Activated CD8-positive, alpha-beta memory T cell treated with anti-CD3 and anti-CD28 coated beads for 48 hours (primary cell): ENCODE results near the gene KATNAL1.
"Not testable (repeated sequence)": the region's sequence is repeated elsewhere in the genome, so short reads cannot be mapped to it uniquely, and the experiment has no call there.

Source experiments
- DNase-seq, 3 experiments: peaks; one replicate each; pipeline ENCODE4 v3.0.0-alpha.2; 2020; ENCODE audit warnings: low read depth in 2 of 3, low spot score in 2 of 3

The KATNAL1 gene

DNA sequence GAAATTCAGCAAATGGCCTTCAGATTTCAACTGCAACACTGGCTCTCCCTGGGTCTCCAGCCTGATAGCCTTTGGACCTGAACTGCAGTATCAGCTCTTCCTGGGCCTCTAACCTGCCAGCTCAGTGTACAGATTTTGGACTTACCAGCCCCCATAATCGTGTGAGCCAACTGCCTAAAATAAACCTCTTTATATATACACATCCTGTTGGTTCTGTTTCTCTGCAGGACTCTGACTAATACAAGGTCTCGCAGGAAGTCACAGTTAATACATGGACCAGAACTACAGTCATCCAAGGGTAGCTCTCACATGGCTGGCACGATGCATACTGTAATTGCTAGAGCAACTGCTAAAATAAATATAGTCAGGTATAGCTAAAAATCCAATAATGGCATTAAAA is 85.1 kb downstream of the KATNAL1 start:
- DNase-seq, result no peak

DNA sequence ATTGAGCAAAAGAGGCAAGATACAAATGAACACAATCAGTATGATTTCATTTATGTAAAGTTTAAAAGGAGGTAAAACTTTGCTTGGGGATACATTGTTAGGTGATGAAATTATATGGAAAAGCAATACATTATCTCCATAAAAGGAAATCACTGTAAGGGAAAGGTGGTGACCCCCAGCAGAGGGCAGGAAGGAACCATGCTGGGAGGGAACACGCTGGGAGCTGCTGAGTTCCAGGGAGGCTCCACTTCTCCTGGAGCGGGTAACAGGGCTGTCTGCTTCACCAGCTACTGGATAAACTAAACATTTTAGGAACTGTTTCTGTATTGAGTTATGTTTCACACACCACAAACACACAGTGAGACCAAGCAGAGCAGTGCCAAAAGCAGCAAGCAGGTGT is 91.2 kb downstream of the KATNAL1 start:
- DNase-seq, result no peak

DNA sequence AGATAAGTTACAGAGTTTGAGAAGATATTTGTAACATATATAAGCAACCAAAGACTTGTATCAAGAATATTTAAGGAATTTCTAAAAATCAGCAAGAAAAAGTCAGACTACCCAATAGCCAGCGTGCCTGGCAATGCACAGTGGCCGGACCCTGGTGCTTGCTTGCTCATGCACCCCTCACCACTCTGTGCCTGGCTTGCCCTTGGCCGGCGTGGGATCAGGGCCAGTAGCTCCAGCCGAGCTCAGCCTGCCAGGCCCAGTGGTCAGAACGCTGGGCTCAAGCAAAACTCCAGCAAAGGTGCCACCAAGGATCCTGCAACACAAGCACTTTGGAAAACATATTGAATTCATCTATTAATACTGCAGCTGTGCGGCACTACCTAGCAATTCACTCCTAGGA is 95.1 kb downstream of the KATNAL1 start:
- DNase-seq, result no peak

GRCh38 chr13:30211745-30212144 is 95.6 kb downstream of the KATNAL1 start:
- no peak for DNase-seq

DNA sequence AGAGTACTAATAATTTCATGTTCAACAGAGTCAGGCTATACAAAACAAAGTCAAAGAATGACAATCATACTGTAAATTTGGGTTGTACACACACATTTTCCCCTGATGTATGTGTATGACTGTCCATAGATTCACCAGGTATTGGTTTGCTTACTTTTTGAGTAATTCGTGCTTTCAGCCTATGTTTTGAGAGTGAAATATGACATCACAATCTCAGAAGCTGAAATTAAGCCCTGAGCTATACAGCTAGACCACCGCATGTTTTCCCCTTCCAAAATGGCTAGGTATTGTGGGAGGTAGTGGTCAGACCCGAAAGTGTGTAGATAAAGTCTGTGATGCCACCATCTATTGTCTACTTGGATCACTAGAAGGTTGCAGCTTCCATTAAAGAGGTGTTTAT is 102.8 kb downstream of the KATNAL1 start:
- no peak for DNase-seq

DNA sequence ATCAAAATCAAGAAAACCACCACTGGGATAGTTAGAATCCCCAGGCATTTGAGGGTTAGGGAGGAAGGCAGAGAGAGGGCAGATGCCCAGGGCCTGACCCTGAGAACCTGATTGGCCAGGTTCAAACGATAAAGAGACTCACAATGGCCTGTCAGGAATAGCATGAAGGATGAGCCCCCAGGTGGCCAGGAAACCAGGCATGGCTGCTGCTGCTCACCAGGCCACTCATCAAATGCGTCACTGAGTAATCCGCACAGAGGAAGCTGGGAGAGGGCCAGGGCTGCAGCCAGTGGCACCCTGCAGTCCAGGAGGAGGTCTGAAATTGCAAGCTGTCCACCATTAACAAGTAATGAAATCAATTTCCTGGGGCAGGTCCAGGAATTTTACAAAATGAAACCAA is 111.3 kb downstream of the KATNAL1 start:
- no peak for DNase-seq

GRCh38 chr13:30194906-30195305 is 112.4 kb downstream of the KATNAL1 start:
- no peak for DNase-seq

DNA sequence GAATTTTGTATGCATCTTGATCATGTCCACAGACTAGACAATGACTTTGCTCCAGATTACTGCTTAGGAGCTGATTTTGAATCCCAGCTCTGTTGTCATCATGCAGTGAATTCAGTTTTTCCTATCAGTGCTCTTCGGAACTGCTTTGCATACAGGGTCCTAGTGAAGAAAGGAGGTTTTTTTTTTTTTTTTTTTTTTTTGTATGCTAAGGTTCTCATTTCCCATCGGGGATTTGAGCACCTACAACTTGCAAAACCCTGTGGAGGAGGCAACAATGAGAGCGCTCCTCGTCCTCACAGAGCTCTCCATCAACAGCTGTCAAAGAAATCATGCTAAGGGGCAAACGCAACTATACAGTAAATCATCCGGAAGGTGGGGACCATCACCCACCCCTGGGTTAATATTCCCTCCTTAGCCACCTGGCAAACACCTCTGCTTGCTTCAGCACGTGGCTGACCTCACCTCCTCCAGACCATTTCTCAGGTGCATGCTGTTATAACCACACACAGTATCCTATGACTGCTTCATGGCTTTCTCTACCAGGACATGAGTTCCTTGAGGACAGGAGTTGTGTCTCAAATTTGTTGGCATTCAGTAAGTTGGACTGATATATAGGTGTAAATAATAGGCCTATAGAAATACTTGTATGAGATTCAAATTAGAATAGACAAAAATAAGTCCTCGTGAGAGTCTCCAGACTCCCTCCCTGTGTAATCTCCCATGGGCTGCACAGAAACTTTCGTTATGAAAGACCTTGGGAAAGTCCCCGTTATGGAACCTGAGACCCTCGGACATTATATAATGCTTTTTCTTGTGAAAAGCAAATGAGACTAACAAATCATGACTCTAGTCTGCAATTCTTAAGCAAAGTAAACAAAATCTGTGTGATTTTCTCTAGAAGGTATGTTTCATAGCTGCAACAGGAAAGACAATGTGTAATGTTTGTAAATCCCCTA is 113.8 kb downstream of the KATNAL1 start:
- no peak for DNase-seq

DNA sequence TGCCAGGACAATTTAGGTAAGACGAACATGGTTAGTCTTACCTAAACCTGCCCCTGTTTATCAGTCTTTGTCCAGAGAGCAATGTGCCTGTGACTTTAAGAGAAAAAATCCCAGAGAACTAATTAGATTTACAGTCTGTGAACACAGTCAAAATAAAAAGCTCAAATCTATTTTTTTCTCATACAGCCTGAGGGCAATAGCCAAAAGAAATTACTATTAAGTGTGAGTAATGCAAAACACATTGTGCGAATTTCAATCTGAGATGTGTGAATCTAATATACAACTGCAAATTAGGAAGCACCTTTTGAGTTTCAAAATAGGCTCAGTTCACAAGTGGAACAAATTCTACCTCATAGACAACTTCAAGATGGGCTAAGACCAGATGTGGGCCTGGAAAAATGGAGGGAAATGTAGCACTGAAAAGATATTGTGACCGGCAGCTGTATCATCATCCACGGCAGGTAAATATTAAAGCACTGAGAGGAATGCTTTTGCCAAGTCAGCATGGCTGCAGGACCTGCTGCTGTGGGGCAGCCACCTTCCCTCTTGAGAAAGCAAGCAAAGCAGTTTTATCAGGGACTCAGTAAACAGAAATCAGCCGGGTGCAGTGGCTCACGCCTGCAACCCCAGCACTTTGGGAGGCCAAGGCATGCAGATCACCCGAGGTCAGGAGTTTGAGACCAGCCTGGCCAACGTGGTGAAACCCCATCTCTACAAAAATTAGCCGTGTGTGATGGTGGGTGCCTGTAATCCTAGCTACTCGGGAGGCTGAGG is 114.8 kb downstream of the KATNAL1 start:
- no peak for DNase-seq

DNA sequence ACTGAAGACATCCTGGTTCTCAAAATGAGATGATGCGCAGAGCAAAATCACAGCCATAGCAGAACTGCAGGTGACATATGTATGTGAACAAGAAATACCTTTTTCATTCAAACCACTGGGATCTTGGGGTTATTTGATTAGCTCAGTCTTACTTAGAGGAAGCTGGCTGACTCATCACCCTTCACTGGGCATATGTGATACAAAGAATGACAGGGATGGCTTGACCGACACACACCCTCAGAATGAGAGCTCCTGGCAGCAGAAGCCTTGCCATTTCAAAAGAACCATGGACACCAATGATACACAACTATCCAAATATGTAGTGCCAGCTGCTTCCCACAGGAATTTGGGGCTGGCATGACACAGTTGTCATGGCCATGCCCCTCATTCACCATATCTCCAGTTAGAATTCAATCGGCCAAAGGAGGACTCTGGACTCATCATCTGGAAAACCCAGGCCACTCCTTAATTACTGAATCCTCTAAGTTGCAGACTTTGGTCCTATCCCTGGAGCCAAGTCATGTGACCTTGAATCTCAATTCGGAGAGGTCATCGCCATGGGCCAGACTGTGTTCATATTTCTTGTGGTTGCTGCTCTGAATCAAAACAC is 115.8 kb downstream of the KATNAL1 start:
- DNase-seq, result no peak

DNA sequence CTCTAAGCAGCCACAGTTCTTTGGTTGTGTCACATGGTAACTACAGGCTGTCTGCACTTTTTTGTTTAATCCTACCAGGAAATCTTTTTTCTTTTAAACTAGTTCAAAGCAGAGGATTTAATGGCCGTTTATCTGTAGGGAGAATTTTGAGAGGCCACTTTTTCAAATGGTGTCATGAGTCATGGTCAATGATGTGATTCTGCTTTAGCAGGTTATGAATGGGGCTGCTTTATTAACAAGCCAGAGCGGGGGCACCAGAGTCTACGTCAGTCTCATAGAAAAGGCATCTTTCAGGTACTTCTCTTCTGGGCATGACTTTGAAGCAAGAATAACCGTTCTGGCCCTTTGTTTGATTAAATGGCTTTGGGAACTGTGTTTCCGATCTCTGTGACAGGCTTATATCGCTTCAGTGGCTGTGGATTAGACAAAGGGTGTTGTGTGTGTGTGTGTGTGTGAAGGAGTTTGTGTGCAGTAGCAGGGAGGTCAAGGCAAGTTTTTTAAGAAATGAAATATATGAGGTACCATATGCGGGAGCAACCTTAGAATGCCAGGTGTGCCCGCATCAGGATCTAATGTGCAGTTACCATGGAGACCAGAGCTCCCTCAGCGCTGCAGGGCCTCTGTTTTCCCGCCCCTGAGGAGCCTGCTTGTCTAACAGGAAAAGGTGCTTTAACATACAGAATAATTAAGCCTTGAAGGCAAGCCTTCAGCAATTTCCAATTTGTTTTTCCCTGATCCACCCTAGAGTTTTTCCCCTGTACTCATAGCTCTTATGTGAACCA is 120.5 kb downstream of the KATNAL1 start:
- DNase-seq, result no peak

- DNase-seq, result no peak
Observed at GRCh38 chr13:30181888-30182651, 125.3 kb downstream of the KATNAL1 start.

DNA sequence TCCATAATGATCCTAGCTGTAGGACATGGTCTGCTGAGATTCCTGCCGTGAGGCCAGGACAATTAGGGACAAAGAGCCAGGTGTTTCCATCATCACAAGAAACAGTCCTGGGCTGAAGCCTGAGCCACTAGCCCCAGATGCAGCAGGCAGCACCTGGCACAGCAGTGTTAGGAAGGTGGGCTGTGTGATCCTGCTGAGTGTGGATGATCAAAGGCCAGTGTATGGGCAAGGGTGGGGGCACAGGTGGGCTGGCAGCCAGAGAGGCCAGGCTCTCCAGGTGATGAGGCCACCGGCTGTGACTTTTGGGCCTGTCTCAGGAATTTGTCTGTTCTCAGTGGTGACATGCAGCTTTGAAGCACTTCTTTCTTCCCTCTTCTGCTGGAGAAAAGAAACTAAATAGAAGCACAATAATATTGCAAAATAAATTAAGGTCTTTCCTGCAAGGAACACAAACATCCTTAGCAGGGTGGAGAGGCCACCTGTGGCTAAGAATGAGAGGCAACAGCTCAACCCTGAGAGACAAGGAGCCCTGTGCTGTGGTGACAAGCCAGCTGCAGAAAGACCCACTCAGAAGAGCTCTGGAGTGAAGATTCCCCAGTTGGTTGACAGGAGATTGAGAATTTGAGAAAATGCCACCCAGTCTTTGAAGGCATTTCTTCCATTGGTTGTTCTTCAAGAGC is 127.6 kb downstream of the KATNAL1 start:
- DNase-seq, result no peak

GRCh38 chr13:30178976-30179375 is 128.4 kb downstream of the KATNAL1 start:
- no peak for DNase-seq

- no peak for DNase-seq
Observed at GRCh38 chr13:30175166-30175565, 132.2 kb downstream of the KATNAL1 start.

GRCh38 chr13:30174250-30174649 is 133.1 kb downstream of the KATNAL1 start:
- DNase-seq, result not testable (repeated sequence)

DNA sequence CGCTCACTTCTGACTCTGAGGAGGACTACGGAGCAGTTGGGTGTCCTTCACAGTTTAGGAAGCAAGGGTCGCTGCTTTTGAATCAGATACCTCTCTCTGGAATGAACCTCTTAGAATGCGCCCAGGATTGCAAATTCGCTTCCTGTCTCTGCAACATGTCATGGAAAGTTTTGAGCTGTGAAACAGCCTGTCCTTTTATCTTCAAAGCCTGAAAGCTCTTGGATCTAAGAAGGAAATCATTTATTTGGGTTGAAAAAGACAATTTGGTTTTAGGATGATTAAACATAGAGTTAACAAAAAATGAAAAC is 134.1 kb downstream of the KATNAL1 start:
- DNase-seq, result no peak

GRCh38 chr13:30172593-30173302 is 134.6 kb downstream of the KATNAL1 start:
- DNase-seq, result no peak

- DNase-seq, result no peak
Observed at GRCh38 chr13:30170569-30170968, 136.8 kb downstream of the KATNAL1 start.
